ENCODE data around the gene MXRA7. TPM values are rescaled to one million over a fixed set of nuclear protein-coding genes. Genes with fewer than 3 reads are reported as not detected.

MXRA7 gene
- total and polyA plus RNA-seq, 2 donors (not counting 3 experiments of a cell fraction or from before 2014, with no cell fraction given) = 49.5 to 95.8 TPM

DNA sequence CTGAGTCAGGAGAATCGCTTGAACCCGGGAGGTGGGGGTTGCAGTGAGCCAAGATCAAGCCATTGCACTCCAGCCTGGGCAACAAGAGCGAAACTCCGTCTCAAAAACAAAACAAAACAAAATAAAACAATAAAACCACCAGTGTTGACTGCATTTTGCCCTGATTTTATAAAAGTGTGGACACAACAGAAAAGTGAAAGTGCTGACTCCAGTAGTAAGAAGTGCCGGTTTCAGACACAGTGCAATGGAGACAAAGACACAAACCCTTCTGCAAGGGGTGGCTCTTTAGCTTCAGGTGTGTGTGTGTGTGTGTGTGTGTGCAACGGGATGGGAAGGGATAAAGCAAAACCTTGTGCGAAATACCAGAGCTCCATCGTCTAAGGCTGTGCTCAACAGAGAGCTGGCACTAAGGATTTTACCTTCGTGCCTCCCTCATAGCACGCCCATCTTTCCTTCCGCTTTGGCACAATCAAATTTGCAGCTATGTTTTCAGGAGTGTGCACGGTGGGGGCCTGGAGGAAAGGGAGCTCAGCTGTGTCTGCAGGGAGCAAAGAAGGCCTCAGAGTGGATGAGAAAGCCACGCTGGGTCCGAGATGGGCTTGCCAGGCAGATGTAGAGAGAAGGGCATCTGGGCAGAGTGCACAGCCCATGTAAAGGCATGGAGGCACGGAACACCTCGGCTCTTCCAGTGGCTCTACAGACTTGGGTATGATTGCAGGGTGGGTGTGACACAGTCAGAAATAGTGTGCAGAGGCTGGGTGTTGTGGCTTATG is 15.5 kb downstream of the MXRA7 start:
- H3K9me1 ChIP-seq (replicated peaks; ENCODE audit: control insufficient read depth, extremely low read depth, insufficient read depth, low read length) = no peaks in the 10 kb centered on the region
- H3K9me3 ChIP-seq (replicated peaks; ENCODE audit: control insufficient read depth, insufficient read depth, low read length) = no peaks in the 10 kb centered on the region
- peaks cover 32% of the 10 kb centered on the region for H3K4me1 ChIP-seq (ENCODE audit: control insufficient read depth, extremely low read depth, insufficient read depth, low read length)
- POLR2A ChIA-PET = no interaction called here
- BruUV-seq (replicated peaks) = no TSS peak
- no peaks in the 10 kb centered on the region for H3K36me3 ChIP-seq (ENCODE audit: control insufficient read depth in 2 of 2, extremely low read depth in 1 of 2, insufficient read depth in 2 of 2, low read length in 2 of 2)
- H3K79me2 ChIP-seq (ENCODE audit: control insufficient read depth, insufficient read depth, low read length) = peaks cover 48% of the 10 kb centered on the region
- H3K4me3 ChIP-seq (replicated peaks in 1 of 3; ENCODE audit: insufficient read depth in 1 of 3, low read depth in 1 of 3, low read length in 3 of 3) = no peak overlapping the region
- TF ChIP-seq, protein P1, sequence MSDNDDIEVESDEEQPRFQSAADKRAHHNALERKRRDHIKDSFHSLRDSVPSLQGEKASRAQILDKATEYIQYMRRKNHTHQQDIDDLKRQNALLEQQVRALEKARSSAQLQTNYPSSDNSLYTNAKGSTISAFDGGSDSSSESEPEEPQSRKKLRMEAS (IDR thresholded peaks at IDR 0.05; ENCODE audit: insufficient read depth, insufficient read length) = no peak
- no peak for TF ChIP-seq MYC (IDR thresholded peaks at IDR 0.05; ENCODE audit: low read depth, low read length)
- TF ChIP-seq EZH2 (IDR thresholded peaks at IDR 0.05; ENCODE audit: borderline replicate concordance, low read depth, low read length, severe bottlenecking) = no peak
- TF ChIP-seq FOS (IDR thresholded peaks at IDR 0.05; ENCODE audit: borderline replicate concordance, insufficient read depth, low read length) = no peak
- no peak for TF ChIP-seq GATA2 (IDR thresholded peaks at IDR 0.05; ENCODE audit: insufficient read depth, insufficient read length, low read depth, low read length)
- no peak for TF ChIP-seq JUN (IDR thresholded peaks at IDR 0.05; ENCODE audit: borderline replicate concordance, insufficient read depth, insufficient read length, low read depth)
- no peak for TF ChIP-seq POLR2AphosphoS5 (IDR thresholded peaks at IDR 0.05; ENCODE audit: insufficient read depth, low read depth, low read length)
- TF ChIP-seq POLR2A (IDR thresholded peaks at IDR 0.05; ENCODE audit: low read depth, low read length) = no peak
- no peak for TF ChIP-seq CTCF (IDR thresholded peaks at IDR 0.05; ENCODE audit: extremely low read depth in 1 of 2, insufficient read depth in 1 of 2, low read depth in 1 of 2, low read length in 2 of 2)
- H3K27ac ChIP-seq (ENCODE audit: insufficient read depth, low read depth, low read length) = no peak overlapping the region
- CTCF ChIA-PET = interaction anchor here (5.5 kb wide), 1 partner anchor 14 kb away, joined by 26 read pairs; no protein-coding TSS in a partner anchor
- DNase-seq (ENCODE audit: low read depth, low spot score) = no peak
- no peaks in the 10 kb centered on the region for H4K20me1 ChIP-seq (replicated peaks; ENCODE audit: control insufficient read depth, extremely low read depth, insufficient read depth, low read length)
- peak; percentile 44 for FAIRE-seq
- no peaks in the 10 kb centered on the region for H3K27me3 ChIP-seq (ENCODE audit: control insufficient read depth in 2 of 2, insufficient read depth in 2 of 2, low read length in 2 of 2)
- dilution Hi-C loops (cut with MboI; ENCODE audit: extremely low pct_ligation_motif_present, low sequenced_read_pairs) = no loop called here
- no peak overlapping the region for H3K9ac ChIP-seq (replicated peaks; ENCODE audit: extremely low read depth, insufficient read depth, low read length)
- intact Hi-C loops (cut with micrococcal nuclease) = no loop called here
- no peak overlapping the region for H2AFZ ChIP-seq (ENCODE audit: low read depth, low read length)
- H3K4me2 ChIP-seq (ENCODE audit: insufficient read depth, low read length) = peak overlapping the region; percentile 3
